Smooth muscle cell (in vitro differentiated cells): ENCODE measurements around the gene TTLL12. TPM values are rescaled to one million over a fixed set of nuclear protein-coding genes. Genes with fewer than 3 reads are reported as not detected.

Experiments used
- DNase-seq: peaks from one replicate; lab custom pipeline; 2025; ENCODE audit not compliant: unreplicated experiment; lab: John Stamatoyannopoulos, UW
- H2AFZ ChIP-seq: fragments of 200-600 bp; sonication (generic); 2 replicates; pipeline ENCODE4 v1.6.0; 2016; ENCODE audit warnings: antibody characterized with exemption, low read depth, mild to moderate bottlenecking
- H3F3A ChIP-seq: fragments of 200-600 bp; sonication (generic); 2 replicates; pipeline ENCODE4 v1.6.0; 2017; ENCODE audit warnings: antibody characterized with exemption, low read depth
- H3K27ac ChIP-seq: fragments of 200-600 bp; sonication (generic); 2 replicates; pipeline ENCODE4 v1.5.1; 2016; ENCODE audit warnings: low read depth, mild to moderate bottlenecking
- H3K27me3 ChIP-seq: fragments of 200-600 bp; sonication (generic); 2 replicates; pipeline ENCODE4 v1.6.1; 2016; ENCODE audit warnings: low read depth, mild to moderate bottlenecking
- H3K36me3 ChIP-seq: fragments of 200-600 bp; sonication (generic); 2 replicates; pipeline ENCODE4 v1.5.1; 2016; ENCODE audit warnings: low read depth
- H3K4me1 ChIP-seq: fragments of 200-600 bp; sonication (generic); 2 replicates; pipeline ENCODE4 v1.5.1; 2016; ENCODE audit warnings: low read depth
- H3K4me2 ChIP-seq: fragments of 200-600 bp; sonication (generic); 2 replicates; pipeline ENCODE4 v1.6.0; 2016; ENCODE audit warnings: mild to moderate bottlenecking
- H3K4me3 ChIP-seq: fragments of 200-600 bp; sonication (generic); 2 replicates; pipeline ENCODE4 v1.5.1; 2016; ENCODE audit warnings: mild to moderate bottlenecking
- H3K79me2 ChIP-seq: fragments of 200-600 bp; sonication (generic); 2 replicates; pipeline ENCODE4 v1.6.0; 2016; ENCODE audit warnings: low read depth, mild to moderate bottlenecking
- H3K9ac ChIP-seq: fragments of 200-600 bp; sonication (generic); 2 replicates; pipeline ENCODE4 v1.6.0; 2016; ENCODE audit warnings: low read depth
- H3K9me3 ChIP-seq: fragments of 200-600 bp; sonication (generic); replicated peaks from 2 replicates; pipeline ENCODE4 v1.5.1; 2016; ENCODE audit warnings: low read depth
- H4K20me1 ChIP-seq: fragments of 200-600 bp; sonication (generic); 2 replicates; pipeline ENCODE4 v1.6.0; 2016; ENCODE audit warnings: low read depth
- WGBS: methylation state at CpG from one replicate; pipeline ENCODE4 v1.1.7; 2016; ENCODE audit warnings: low lambda C conversion rate; 5-methylcytosine and 5-hydroxymethylcytosine counted together
- polyA plus RNA-seq: library from polyadenylated mRNA; unstranded; fragments of >200 nt; fragmentation: Nextera tagmentation; extraction: Ambion mirVana; gene quantifications from 2 replicates; pipeline ENCODE4 v1.2.1, GENCODE V29; 2016
- total RNA-seq: library from RNA; depleted of rRNA; stranded (reverse); fragments of >200 nt; gene quantifications from 2 replicates; pipeline ENCODE4 v1.2.3, GENCODE V29; 2014
- TF ChIP-seq, protein P1 (sequence below): fragments of 200-600 bp; sonication (generic); IDR thresholded peaks from 2 replicates; pipeline ENCODE4 v1.5.1; 2017; ENCODE audit warnings: borderline replicate concordance, mild to moderate bottlenecking, antibody characterized with exemption; ENCODE audit not compliant: insufficient read depth, poor library complexity, severe bottlenecking

Gene TTLL12
- total and polyA plus RNA-seq, 2 experiments from 2014 or later = 23.5 to 31.6 TPM

- TF ChIP-seq, protein P1, sequence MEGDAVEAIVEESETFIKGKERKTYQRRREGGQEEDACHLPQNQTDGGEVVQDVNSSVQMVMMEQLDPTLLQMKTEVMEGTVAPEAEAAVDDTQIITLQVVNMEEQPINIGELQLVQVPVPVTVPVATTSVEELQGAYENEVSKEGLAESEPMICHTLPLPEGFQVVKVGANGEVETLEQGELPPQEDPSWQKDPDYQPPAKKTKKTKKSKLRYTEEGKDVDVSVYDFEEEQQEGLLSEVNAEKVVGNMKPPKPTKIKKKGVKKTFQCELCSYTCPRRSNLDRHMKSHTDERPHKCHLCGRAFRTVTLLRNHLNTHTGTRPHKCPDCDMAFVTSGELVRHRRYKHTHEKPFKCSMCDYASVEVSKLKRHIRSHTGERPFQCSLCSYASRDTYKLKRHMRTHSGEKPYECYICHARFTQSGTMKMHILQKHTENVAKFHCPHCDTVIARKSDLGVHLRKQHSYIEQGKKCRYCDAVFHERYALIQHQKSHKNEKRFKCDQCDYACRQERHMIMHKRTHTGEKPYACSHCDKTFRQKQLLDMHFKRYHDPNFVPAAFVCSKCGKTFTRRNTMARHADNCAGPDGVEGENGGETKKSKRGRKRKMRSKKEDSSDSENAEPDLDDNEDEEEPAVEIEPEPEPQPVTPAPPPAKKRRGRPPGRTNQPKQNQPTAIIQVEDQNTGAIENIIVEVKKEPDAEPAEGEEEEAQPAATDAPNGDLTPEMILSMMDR = no peak
- DNase-seq = no peak
- Histone ChIP-seq H3F3A (no peaks in the 10 kb centered on the region), H3K9me3 (no peaks in the 10 kb centered on the region), H3K4me3 (no peak overlapping the region), H4K20me1 (no peaks in the 10 kb centered on the region), H3K36me3 (no peaks in the 10 kb centered on the region), H3K4me1 (no peaks in the 10 kb centered on the region), H3K27ac (no peak overlapping the region), H2AFZ (no peak overlapping the region), H3K9ac (no peak overlapping the region), H3K4me2 (no peak overlapping the region), H3K27me3 (no peaks in the 10 kb centered on the region), H3K79me2 (no peaks in the 10 kb centered on the region)
- 98% methylated on average over 26 of the region's 26 CpGs for WGBS
Measured at GRCh38 chr22:43201486-43202219, 14.7 kb upstream of the TTLL12 start.

- Histone ChIP-seq H3K4me1 (no peaks in the 10 kb centered on the region), H3K36me3 (no peaks in the 10 kb centered on the region), H4K20me1 (no peaks in the 10 kb centered on the region), H3K9ac (no peak overlapping the region), H2AFZ (no peak overlapping the region), H3K9me3 (no peaks in the 10 kb centered on the region), H3K27ac (no peak overlapping the region), H3F3A (no peaks in the 10 kb centered on the region), H3K4me3 (no peak overlapping the region), H3K79me2 (no peaks in the 10 kb centered on the region), H3K27me3 (no peaks in the 10 kb centered on the region), H3K4me2 (no peak overlapping the region)
- no peak for DNase-seq
- 96% methylated on average over 13 of the region's 13 CpGs for WGBS
- TF ChIP-seq, protein P1 = no peak
Measured at GRCh38 chr22:43200555-43200954, 13.6 kb upstream of the TTLL12 start.

- Histone ChIP-seq H3K4me1 (no peaks in the 10 kb centered on the region), H3K9ac (no peak overlapping the region), H3K27me3 (no peaks in the 10 kb centered on the region), H2AFZ (no peak overlapping the region), H3K9me3 (no peaks in the 10 kb centered on the region), H4K20me1 (no peaks in the 10 kb centered on the region), H3F3A (no peaks in the 10 kb centered on the region), H3K4me3 (no peak overlapping the region), H3K27ac (no peak overlapping the region), H3K36me3 (no peaks in the 10 kb centered on the region), H3K4me2 (no peak overlapping the region), H3K79me2 (no peaks in the 10 kb centered on the region)
- DNase-seq = no peak
- WGBS = 84% methylated on average over 17 of the region's 17 CpGs
- TF ChIP-seq, protein P1 = no peak
Measured at GRCh38 chr22:43200031-43200430, 13.1 kb upstream of the TTLL12 start.

DNA sequence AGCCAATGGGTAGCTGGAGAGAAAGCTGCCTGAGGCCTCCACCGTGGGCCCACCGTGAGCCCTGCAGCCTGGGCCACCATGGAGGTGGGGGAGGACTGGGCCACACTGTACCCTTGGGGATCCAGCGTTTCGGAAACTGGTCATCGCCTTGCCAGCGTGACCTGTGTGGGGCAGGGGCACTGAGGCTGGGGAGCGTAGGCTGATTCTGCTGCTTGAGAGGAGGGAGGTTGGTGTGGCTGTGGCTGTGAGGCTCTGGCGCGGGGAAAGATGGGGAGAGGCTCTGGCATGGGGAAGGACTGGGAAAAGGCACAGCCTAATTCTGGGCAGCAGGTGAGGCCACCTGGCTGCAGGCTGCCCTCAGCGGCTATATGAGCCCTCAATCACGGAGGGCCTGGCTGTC lies 12.6 kb upstream of the TTLL12 start:
- no peak overlapping the region for H3K27ac ChIP-seq
- H3K4me1 ChIP-seq = no peaks in the 10 kb centered on the region
- no peak overlapping the region for H3K4me3 ChIP-seq
- no peaks in the 10 kb centered on the region for H3F3A ChIP-seq
- WGBS = 86% methylated on average over 11 of the region's 11 CpGs
- no peaks in the 10 kb centered on the region for H3K27me3 ChIP-seq
- no peak overlapping the region for H2AFZ ChIP-seq
- H3K4me2 ChIP-seq = no peak overlapping the region
- H3K36me3 ChIP-seq = no peaks in the 10 kb centered on the region
- no peaks in the 10 kb centered on the region for H3K79me2 ChIP-seq
- no peaks in the 10 kb centered on the region for H3K9me3 ChIP-seq
- H4K20me1 ChIP-seq = no peaks in the 10 kb centered on the region
- DNase-seq = no peak
- no peak overlapping the region for H3K9ac ChIP-seq
- TF ChIP-seq, protein P1 = no peak
